CD4-positive, alpha-beta T cell treated with Interleukin-4 for 1 hour (primary cell): ENCODE data around the gene DNM2.
A peak's percentile ranks its signal among the peaks of the same experiment; 100 is the strongest.
"Not testable (repeated sequence)": the region's sequence is repeated elsewhere in the genome, so short reads cannot be mapped to it uniquely, and the experiment has no call there.

ENCODE experiments used
- DNase-seq, 2 donors: peaks; one replicate each; pipeline ENCODE4 v3.0.0-alpha.2; 2020 to 2022

DNM2 gene

GRCh38 chr19:10752913-10753704 lies 35.2 kb downstream of the DNM2 start:
- DNase-seq: no peak

GRCh38 chr19:10756371-10756770 lies 38.5 kb downstream of the DNM2 start:
- no peak for DNase-seq

GRCh38 chr19:10756791-10757190 lies 38.9 kb downstream of the DNM2 start:
- DNase-seq: no peak

GRCh38 chr19:10758050-10758449 lies 40.2 kb downstream of the DNM2 start:
- DNase-seq: not testable (repeated sequence)

- no peak for DNase-seq
Measured at GRCh38 chr19:10758978-10759377, 41.1 kb downstream of the DNM2 start.

GRCh38 chr19:10760273-10760944 lies 42.5 kb downstream of the DNM2 start:
- no peak for DNase-seq

- no peak for DNase-seq
Measured at GRCh38 chr19:10761443-10762250, 43.8 kb downstream of the DNM2 start.

- DNase-seq: peak in 1 of 2 donors; percentile 44
Measured at GRCh38 chr19:10762656-10763055, 44.8 kb downstream of the DNM2 start.

GRCh38 chr19:10763411-10763810 lies 45.5 kb downstream of the DNM2 start:
- no peak for DNase-seq

- no peak for DNase-seq
Measured at GRCh38 chr19:10763828-10764339, 46.0 kb downstream of the DNM2 start.

- DNase-seq: no peak
Measured at GRCh38 chr19:10764340-10764894, 46.5 kb downstream of the DNM2 start.

GRCh38 chr19:10766049-10766623 lies 48.3 kb downstream of the DNM2 start:
- DNase-seq: no peak

GRCh38 chr19:10766671-10767201 lies 48.9 kb downstream of the DNM2 start:
- no peak for DNase-seq

GRCh38 chr19:10767726-10768125 lies 49.8 kb downstream of the DNM2 start:
- no peak for DNase-seq

GRCh38 chr19:10768369-10768768 lies 50.5 kb downstream of the DNM2 start:
- DNase-seq: no peak

- no peak for DNase-seq
Measured at GRCh38 chr19:10768936-10769335, 51.1 kb downstream of the DNM2 start.

- DNase-seq: peak in 1 of 2 donors; percentile 39
Measured at GRCh38 chr19:10769533-10770491, 51.9 kb downstream of the DNM2 start.

GRCh38 chr19:10773969-10774368 lies 56.1 kb downstream of the DNM2 start:
- DNase-seq: no peak

- no peak for DNase-seq
Measured at GRCh38 chr19:10774893-10775292, 57.0 kb downstream of the DNM2 start.

GRCh38 chr19:10776900-10777650 lies 59.2 kb downstream of the DNM2 start:
- no peak for DNase-seq
